ENCODE data around the gene PKIB.

PKIB gene

DNA sequence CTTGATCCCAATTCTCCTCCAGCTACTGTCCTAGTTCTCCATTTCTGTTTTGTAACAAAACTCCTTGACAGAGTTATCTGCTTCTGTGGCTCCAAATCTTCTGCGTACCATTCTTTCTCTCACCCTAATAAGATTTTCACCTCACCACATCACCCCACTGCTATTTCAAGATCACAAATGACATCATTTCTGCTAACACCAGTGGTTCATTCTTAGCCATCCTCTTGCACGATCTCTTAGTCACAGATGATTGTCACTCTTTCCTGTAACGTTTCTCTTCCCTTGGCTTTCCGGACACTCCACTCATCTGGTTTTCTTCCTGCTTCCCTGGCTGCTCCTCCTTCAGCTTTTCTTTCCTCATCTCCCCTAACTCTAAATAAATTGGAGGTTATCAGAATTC, 112.5 kb downstream of the PKIB start:
- Histone ChIP-seq H3K4me3 (ENCODE audit: low read depth, low read length) (no peak overlapping the region), H3K36me3 (ENCODE audit: control insufficient read depth, insufficient read depth, low read length) (no peaks in the 10 kb centered on the region), H3K27ac (ENCODE audit: low read depth, low read length) (no peak overlapping the region), H3K9ac (ENCODE audit: low read length) (no peak overlapping the region), H3K4me1 (ENCODE audit: control insufficient read depth, insufficient read depth, low read length) (peaks cover 10% of the 10 kb centered on the region), H3K27me3 (ENCODE audit: control insufficient read depth, insufficient read depth, low read length) (no peaks in the 10 kb centered on the region), H3K9me3 (ENCODE audit: control insufficient read depth, insufficient read depth, low read depth, low read length) (no peaks in the 10 kb centered on the region)

DNA sequence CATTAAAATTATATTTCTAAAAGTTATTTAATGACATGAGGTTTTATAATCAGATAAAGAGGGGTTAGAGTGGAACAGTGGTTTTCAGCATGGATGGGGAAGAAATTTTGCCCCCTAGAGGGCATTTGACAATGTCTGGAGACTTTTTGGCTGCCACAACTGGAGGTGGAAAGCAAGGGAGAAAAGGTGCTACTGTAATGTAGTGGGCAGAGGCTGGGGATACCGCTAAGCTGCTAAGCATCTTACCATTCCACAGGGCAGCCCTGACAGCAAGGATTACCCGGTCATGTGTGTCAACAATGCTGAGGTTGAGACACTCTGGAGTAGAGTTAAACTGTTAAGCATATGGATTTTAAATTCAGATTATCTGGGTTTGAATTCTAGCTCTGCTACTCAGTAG, 116.4 kb downstream of the PKIB start:
- no peaks in the 10 kb centered on the region for H3K36me3 ChIP-seq (ENCODE audit: control insufficient read depth, insufficient read depth, low read length)
- H3K9ac ChIP-seq (ENCODE audit: low read length), result no peak overlapping the region

DNA sequence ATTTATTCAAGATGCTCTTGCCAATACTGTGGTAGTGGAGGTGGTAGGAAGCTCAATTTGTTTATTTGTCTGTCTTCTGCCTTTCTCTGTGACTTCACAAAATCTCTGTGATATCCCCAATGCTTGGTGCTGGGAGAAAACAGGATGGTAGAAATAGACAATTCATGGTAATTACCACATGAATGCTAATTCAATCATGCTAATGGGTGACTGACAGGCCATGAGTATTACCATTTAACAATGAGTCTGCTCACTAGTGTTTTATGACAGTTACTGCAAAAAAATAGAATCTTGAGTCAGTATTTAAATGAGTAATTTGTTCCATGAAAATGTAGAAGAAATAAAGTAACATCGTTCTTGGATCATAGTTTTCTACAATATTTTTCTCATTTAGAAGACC, 117.0 kb downstream of the PKIB start:
- H3K36me3 ChIP-seq (ENCODE audit: control insufficient read depth, insufficient read depth, low read length), result no peaks in the 10 kb centered on the region
- no peak overlapping the region for H3K27ac ChIP-seq (ENCODE audit: low read depth, low read length)
- H3K9me3 ChIP-seq (ENCODE audit: control insufficient read depth, insufficient read depth, low read depth, low read length), result no peaks in the 10 kb centered on the region
- H3K4me1 ChIP-seq (ENCODE audit: control insufficient read depth, insufficient read depth, low read length), result peaks cover 9% of the 10 kb centered on the region
- H3K4me3 ChIP-seq (ENCODE audit: low read depth, low read length), result no peak overlapping the region
- H3K27me3 ChIP-seq (ENCODE audit: control insufficient read depth, insufficient read depth, low read length), result no peaks in the 10 kb centered on the region
- no peak overlapping the region for H3K9ac ChIP-seq (ENCODE audit: low read length)

More for the DNA sequence above, 116.4 kb downstream of the PKIB start:
- no peak overlapping the region for H3K27ac ChIP-seq (ENCODE audit: low read depth, low read length)
- H3K27me3 ChIP-seq (ENCODE audit: control insufficient read depth, insufficient read depth, low read length), result no peaks in the 10 kb centered on the region
- no peak overlapping the region for H3K4me3 ChIP-seq (ENCODE audit: low read depth, low read length)
- H3K9me3 ChIP-seq (ENCODE audit: control insufficient read depth, insufficient read depth, low read depth, low read length), result no peaks in the 10 kb centered on the region
- peaks cover 9% of the 10 kb centered on the region for H3K4me1 ChIP-seq (ENCODE audit: control insufficient read depth, insufficient read depth, low read length)

DNA sequence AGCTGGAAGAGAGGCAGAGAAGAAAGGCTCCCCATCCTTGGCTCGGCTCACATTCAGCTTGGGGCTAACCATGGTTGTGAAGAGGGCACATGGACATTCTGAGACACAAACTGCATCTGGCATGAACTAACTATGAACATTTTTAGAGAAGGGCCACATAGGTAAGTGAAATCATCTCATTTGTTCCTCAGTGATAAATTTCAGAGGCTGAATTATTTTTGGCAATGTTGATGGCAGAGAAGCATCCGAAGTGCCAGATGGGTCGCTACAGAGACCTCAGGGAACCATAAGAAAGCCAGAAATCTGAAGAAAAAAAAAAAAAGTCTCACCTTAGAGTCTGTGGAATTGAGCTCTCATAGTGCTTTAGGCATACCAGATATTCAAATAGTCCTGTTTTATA, 120.1 kb downstream of the PKIB start:
- no peak overlapping the region for H3K9ac ChIP-seq (ENCODE audit: low read length)
- no peaks in the 10 kb centered on the region for H3K36me3 ChIP-seq (ENCODE audit: control insufficient read depth, insufficient read depth, low read length)
- peaks cover 14% of the 10 kb centered on the region for H3K4me1 ChIP-seq (ENCODE audit: control insufficient read depth, insufficient read depth, low read length)
- H3K9me3 ChIP-seq (ENCODE audit: control insufficient read depth, insufficient read depth, low read depth, low read length), result no peaks in the 10 kb centered on the region
- H3K27ac ChIP-seq (ENCODE audit: low read depth, low read length), result no peak overlapping the region
- no peaks in the 10 kb centered on the region for H3K27me3 ChIP-seq (ENCODE audit: control insufficient read depth, insufficient read depth, low read length)
- no peak overlapping the region for H3K4me3 ChIP-seq (ENCODE audit: low read depth, low read length)

DNA sequence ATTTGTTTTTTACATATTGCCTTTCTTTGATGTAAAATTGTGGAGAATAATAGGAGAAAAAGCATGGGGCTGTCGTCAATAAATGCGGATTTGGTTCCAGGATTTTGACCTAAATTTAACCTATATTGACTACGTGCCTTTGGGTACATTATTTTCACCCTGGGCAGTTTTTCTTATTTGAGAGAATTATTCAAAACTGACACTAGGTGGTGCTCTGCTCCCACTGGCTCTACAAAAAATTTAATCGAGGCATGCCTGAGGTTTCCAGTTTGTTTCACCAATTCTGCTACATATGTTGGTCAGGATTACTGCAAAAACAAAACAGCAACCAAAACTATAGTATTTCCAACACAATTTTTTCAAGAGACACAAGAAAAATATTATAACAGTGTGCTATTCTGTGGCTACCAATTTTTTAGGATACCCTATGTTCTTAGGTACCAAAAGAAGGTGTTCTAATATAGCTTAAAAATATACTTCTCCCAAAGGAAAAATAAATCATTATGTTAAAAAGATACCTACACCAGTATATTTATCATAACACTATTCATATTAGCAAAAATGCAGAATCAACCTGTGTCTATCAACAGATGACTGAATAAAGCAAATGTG, 120.7 kb downstream of the PKIB start:
- Histone ChIP-seq H3K27ac (ENCODE audit: low read depth, low read length) (no peak overlapping the region), H3K9me3 (ENCODE audit: control insufficient read depth, insufficient read depth, low read depth, low read length) (no peaks in the 10 kb centered on the region), H3K4me3 (ENCODE audit: low read depth, low read length) (no peak overlapping the region), H3K27me3 (ENCODE audit: control insufficient read depth, insufficient read depth, low read length) (no peaks in the 10 kb centered on the region), H3K4me1 (ENCODE audit: control insufficient read depth, insufficient read depth, low read length) (peaks cover 20% of the 10 kb centered on the region), H3K36me3 (ENCODE audit: control insufficient read depth, insufficient read depth, low read length) (no peaks in the 10 kb centered on the region), H3K9ac (ENCODE audit: low read length) (no peak overlapping the region)

DNA sequence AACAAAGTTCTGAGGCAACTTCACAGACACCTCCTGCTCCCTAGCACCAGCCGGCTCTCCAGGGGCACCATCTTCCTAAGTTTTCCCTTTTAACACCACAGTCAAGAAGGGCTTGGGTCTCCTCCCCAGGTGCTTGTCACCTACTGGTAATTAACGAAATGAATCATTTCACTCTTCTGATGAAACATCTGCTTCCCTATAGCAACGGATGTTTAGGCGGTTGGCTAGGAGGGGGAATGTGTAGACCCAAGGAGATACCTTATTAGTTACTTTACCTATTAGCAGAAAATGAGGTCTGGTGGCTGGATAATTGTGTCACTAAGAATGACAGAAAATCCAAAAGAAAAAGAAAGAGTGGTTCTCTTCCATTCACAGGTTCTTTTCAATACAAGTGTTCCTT, 123.1 kb downstream of the PKIB start:
- Histone ChIP-seq H3K4me3 (ENCODE audit: low read depth, low read length) (no peak overlapping the region), H3K36me3 (ENCODE audit: control insufficient read depth, insufficient read depth, low read length) (no peaks in the 10 kb centered on the region), H3K9me3 (ENCODE audit: control insufficient read depth, insufficient read depth, low read depth, low read length) (0 out of 2 replicates have a peak, but pooled peaks cover 2% of the 10 kb centered on the region), H3K9ac (ENCODE audit: low read length) (no peak overlapping the region), H3K4me1 (ENCODE audit: control insufficient read depth, insufficient read depth, low read length) (peaks cover 16% of the 10 kb centered on the region), H3K27me3 (ENCODE audit: control insufficient read depth, insufficient read depth, low read length) (no peaks in the 10 kb centered on the region), H3K27ac (ENCODE audit: low read depth, low read length) (no peak overlapping the region)

DNA sequence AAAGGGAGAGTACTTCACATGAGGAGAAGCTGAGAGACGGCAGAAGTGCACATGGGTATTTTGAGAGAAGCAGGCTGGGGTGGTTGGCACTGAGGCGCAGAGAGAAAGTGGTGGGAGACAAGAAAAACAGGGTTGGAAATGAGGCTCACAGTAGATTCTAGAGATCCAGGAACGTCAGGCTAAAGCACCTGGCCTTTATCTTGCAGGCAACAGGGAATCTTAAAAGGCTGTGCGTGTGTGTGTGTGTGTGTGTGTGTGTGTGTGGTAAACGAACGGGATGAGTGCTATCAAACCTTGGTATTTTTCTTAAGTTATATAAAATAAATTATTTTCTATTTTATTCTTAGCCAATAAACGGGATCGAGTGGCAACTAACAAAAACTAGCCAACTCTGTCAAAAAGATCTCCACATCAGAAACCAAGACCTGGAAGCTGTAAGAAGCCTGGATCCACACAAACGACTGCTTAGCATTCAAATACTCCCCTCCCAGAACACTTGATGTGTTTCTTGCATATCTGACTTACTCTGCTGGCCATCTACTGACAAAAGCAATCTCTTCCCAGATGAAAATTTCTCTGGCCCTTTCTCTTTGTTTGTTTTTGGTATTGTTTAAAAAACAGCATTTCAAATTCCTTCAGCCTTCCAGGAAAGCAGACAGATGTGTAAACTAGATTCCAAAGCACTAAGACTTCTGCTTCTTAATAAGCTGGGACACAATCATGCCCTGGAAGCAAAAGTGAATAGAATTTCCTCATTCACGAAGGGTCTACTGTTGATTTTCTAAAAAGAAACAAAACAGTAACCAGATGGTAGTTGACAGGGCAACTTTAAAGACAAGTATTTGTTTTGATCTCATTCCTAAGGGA, 124.6 kb downstream of the PKIB start:
- Histone ChIP-seq H3K4me3 (ENCODE audit: low read depth, low read length) (no peak overlapping the region), H3K9ac (ENCODE audit: low read length) (no peak overlapping the region), H3K9me3 (ENCODE audit: control insufficient read depth, insufficient read depth, low read depth, low read length) (0 out of 2 replicates have a peak, but pooled peaks cover 2% of the 10 kb centered on the region), H3K4me1 (ENCODE audit: control insufficient read depth, insufficient read depth, low read length) (peaks cover 16% of the 10 kb centered on the region), H3K27me3 (ENCODE audit: control insufficient read depth, insufficient read depth, low read length) (no peaks in the 10 kb centered on the region), H3K36me3 (ENCODE audit: control insufficient read depth, insufficient read depth, low read length) (no peaks in the 10 kb centered on the region), H3K27ac (ENCODE audit: low read depth, low read length) (no peak overlapping the region)

DNA sequence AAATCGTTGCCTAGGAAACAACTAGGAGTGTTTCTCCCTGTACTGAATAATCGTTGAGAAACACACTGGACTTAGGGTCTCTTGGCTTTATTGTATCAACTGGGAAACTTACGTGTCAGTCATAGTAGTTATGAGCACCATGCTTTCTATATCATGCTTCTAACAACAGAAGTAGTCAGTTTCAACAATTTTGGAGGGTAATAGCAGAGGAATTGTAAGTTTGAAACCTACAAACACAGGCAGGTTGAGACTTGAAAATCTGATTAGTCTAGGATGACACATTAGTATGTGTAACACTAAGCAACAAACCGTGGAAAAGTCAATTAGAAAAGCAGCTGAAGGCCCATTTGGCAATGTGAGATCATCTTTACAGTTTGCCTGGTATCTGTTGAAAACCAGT, 125.4 kb downstream of the PKIB start:
- Histone ChIP-seq H3K4me3 (ENCODE audit: low read depth, low read length) (no peak overlapping the region), H3K4me1 (ENCODE audit: control insufficient read depth, insufficient read depth, low read length) (peaks cover 16% of the 10 kb centered on the region), H3K36me3 (ENCODE audit: control insufficient read depth, insufficient read depth, low read length) (no peaks in the 10 kb centered on the region), H3K9ac (ENCODE audit: low read length) (no peak overlapping the region), H3K9me3 (ENCODE audit: control insufficient read depth, insufficient read depth, low read depth, low read length) (0 out of 2 replicates have a peak, but pooled peaks cover 2% of the 10 kb centered on the region), H3K27me3 (ENCODE audit: control insufficient read depth, insufficient read depth, low read length) (no peaks in the 10 kb centered on the region), H3K27ac (ENCODE audit: low read depth, low read length) (no peak overlapping the region)

DNA sequence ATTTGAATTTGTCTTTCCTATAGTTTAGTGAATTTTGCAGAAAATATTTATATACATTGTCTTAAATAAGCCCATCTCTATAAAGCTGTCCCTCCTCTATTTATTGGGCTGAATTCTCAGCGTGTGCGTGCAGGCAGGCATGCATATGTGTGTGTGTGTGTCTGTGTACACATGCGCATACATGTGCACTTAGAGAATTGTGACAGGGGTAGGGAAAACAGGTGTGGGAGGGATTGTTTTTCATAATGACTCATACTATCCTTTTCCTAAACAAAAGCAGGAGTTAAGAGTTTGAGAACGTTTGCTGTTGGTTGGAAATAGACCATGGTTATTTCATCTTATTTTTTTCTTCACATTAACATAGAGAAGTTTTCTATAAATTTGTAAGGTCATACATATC, 126.0 kb downstream of the PKIB start:
- Histone ChIP-seq H3K9ac (ENCODE audit: low read length) (no peak overlapping the region), H3K4me3 (ENCODE audit: low read depth, low read length) (no peak overlapping the region), H3K36me3 (ENCODE audit: control insufficient read depth, insufficient read depth, low read length) (no peaks in the 10 kb centered on the region), H3K27me3 (ENCODE audit: control insufficient read depth, insufficient read depth, low read length) (no peaks in the 10 kb centered on the region), H3K9me3 (ENCODE audit: control insufficient read depth, insufficient read depth, low read depth, low read length) (0 out of 2 replicates have a peak, but pooled peaks cover 3% of the 10 kb centered on the region), H3K4me1 (ENCODE audit: control insufficient read depth, insufficient read depth, low read length) (peaks cover 16% of the 10 kb centered on the region), H3K27ac (ENCODE audit: low read depth, low read length) (no peak overlapping the region)

DNA sequence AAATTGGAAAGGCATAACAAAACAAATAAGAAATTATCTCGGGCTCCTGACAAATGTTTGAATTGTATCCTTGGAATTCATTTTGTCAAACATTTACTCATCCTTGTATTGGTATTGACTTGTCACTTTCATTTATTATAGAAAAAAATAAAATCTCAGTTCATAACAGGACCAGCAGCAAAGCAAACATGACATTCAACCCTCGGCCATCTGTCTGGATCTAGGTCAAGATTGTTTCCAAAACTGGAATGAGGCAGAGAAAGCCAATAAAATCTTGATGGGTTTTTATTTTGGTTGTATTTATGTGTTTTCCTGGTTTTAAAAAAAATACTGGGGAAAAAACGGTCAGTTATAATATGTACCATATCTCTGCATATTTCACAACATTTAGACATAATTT, 126.4 kb downstream of the PKIB start:
- Histone ChIP-seq H3K4me3 (ENCODE audit: low read depth, low read length) (no peak overlapping the region), H3K9me3 (ENCODE audit: control insufficient read depth, insufficient read depth, low read depth, low read length) (peaks cover 7% of the 10 kb centered on the region; the same call in 1 of the 2 replicates), H3K27me3 (ENCODE audit: control insufficient read depth, insufficient read depth, low read length) (no peaks in the 10 kb centered on the region), H3K4me1 (ENCODE audit: control insufficient read depth, insufficient read depth, low read length) (peaks cover 16% of the 10 kb centered on the region), H3K9ac (ENCODE audit: low read length) (no peak overlapping the region), H3K27ac (ENCODE audit: low read depth, low read length) (no peak overlapping the region), H3K36me3 (ENCODE audit: control insufficient read depth, insufficient read depth, low read length) (no peaks in the 10 kb centered on the region)

DNA sequence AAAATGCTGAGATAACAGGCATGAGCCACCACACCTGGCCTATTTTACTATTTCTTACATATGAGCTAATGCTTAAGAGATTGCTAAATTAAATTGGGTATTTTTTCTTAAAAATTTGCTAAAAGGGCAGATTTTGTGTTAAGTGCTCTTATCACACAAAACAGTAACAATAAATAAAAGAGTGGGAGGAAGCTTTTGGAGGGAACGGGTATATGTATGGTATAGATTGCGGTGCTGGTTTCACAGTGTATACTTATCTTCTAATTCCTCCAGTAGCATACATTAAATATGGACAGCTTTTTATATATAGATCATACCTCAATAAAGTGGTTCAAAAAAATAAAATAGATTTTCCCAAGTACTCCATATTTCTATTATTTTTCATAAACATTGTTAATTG, 129.9 kb downstream of the PKIB start:
- H3K9ac ChIP-seq (ENCODE audit: low read length), result no peak overlapping the region
- no peaks in the 10 kb centered on the region for H3K36me3 ChIP-seq (ENCODE audit: control insufficient read depth, insufficient read depth, low read length)
- no peak overlapping the region for H3K4me3 ChIP-seq (ENCODE audit: low read depth, low read length)
- H3K27me3 ChIP-seq (ENCODE audit: control insufficient read depth, insufficient read depth, low read length), result no peaks in the 10 kb centered on the region
- H3K4me1 ChIP-seq (ENCODE audit: control insufficient read depth, insufficient read depth, low read length), result peaks cover 13% of the 10 kb centered on the region
- H3K9me3 ChIP-seq (ENCODE audit: control insufficient read depth, insufficient read depth, low read depth, low read length), result peaks cover 8% of the 10 kb centered on the region; the same call in 1 of the 2 replicates
- H3K27ac ChIP-seq (ENCODE audit: low read depth, low read length), result no peak overlapping the region

Measured in HUES6 (cell line).